C4-2B (cell line): ENCODE data around the gene SCUBE3.

Source experiments
- ZFX ChIP-seq: fragments of 450-650 bp; IDR thresholded peaks from 2 replicates; pipeline ENCODE4 v1.6.1; 2017
- TF ChIP-seq, protein P1 (sequence below): fragments of 450-650 bp; conservative IDR thresholded peaks from 2 replicates; pipeline ENCODE4 v1.5.1; 2017; ENCODE audit warnings: mild to moderate bottlenecking

DNA sequence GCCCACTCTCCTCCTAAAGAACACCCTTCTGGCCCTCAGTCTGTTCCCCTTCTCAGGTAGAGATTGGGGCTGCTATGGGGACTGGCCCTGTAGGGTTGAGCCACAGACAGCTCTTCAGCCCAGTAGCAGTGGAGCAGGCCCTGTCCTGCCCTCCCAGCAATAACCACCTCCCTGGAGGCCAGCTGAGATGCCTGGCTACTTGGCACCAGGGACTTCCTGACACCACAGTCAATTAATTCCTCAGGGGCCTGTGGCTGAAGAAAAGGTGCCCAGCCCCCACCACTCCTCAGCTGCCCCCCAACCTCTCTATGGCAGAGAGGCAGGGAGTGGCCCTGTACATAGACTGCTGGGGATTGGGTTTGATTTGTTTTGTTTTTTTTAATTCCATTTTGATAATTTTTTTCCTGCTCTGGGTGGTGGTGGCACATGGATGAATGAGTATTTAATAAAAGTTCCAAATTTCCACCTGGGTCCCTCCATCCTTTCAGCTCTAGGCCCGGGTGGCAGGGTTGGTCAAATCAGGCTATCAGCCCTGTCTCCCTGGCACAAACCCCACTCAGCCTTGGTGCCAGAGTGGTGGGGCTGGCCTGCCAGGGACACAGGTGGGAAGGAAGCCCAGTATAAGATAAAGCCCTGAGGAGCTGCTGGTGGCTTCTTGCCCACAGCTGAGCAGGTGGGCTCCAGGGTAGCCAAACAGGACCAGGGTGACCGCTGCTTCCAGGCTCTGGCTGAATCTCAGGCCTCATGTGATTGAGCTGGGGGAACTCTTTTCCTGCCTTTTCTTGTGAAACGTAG is 82.0 kb downstream of the SCUBE3 start:
- TF ChIP-seq, protein P1, sequence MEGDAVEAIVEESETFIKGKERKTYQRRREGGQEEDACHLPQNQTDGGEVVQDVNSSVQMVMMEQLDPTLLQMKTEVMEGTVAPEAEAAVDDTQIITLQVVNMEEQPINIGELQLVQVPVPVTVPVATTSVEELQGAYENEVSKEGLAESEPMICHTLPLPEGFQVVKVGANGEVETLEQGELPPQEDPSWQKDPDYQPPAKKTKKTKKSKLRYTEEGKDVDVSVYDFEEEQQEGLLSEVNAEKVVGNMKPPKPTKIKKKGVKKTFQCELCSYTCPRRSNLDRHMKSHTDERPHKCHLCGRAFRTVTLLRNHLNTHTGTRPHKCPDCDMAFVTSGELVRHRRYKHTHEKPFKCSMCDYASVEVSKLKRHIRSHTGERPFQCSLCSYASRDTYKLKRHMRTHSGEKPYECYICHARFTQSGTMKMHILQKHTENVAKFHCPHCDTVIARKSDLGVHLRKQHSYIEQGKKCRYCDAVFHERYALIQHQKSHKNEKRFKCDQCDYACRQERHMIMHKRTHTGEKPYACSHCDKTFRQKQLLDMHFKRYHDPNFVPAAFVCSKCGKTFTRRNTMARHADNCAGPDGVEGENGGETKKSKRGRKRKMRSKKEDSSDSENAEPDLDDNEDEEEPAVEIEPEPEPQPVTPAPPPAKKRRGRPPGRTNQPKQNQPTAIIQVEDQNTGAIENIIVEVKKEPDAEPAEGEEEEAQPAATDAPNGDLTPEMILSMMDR: no peak
- TF ChIP-seq ZFX: no peak
